OCI-LY7 (cell line): ENCODE measurements around the gene CCT6B.

Experiments
- CTCF ChIP-seq: fragments of 200-600 bp; sonication (generic); conservative IDR thresholded peaks from 2 replicates; pipeline ENCODE4 v1.5.1; 2014; ENCODE audit warnings: mild to moderate bottlenecking, antibody characterized with exemption, low read length, moderate library complexity, mixed read lengths
- EZH2phosphoT487 ChIP-seq: fragments of 200-600 bp; sonication (generic); IDR thresholded peaks from 2 replicates; pipeline ENCODE4 v1.6.1; 2018; ENCODE audit warnings: low read depth, borderline replicate concordance, mild to moderate bottlenecking, mixed run types, antibody characterized with exemption, low read length, moderate library complexity, mixed read lengths

DNA sequence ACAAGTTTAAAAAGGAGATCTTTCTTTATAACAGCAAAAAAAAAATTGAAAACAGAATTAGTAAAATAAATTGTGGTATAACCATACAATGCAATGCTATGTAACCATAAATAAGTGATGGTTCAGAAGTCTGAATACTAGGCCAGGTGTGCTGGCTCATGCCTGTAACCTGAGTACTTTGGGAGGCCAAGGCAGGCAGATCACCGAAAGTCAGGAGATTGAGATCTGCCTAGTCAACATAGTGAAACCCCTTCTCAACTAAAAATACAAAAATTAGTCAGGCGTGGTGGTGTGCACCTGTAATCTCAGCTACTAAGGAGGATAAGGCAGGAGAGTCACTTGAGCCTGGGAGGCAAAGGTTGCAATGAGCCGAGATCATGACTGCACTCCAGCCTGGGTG is 34.6 kb downstream of the CCT6B start:
- TF ChIP-seq CTCF = no peak
- no peak for TF ChIP-seq EZH2phosphoT487
